Globus pallidus (tissue), 1 donor: ENCODE measurements around the gene MKX.

Experiments used
- DNase-seq: peaks from one replicate; pipeline ENCODE4 v3.0.0-alpha.2; 2015; ENCODE audit warnings: low spot score

The MKX gene

GRCh38 chr10:27742195-27743011 is 3.2 kb downstream of the MKX start:
- DNase-seq, result peak; percentile 52

- DNase-seq, result no peak
Measured at GRCh38 chr10:27741173-27742091, 4.2 kb downstream of the MKX start.

GRCh38 chr10:27736396-27736795 is 9.2 kb downstream of the MKX start:
- DNase-seq, result no peak

- DNase-seq, result no peak
Measured at GRCh38 chr10:27730041-27730440, 15.6 kb downstream of the MKX start.

- no peak for DNase-seq
Measured at GRCh38 chr10:27728338-27728737, 17.3 kb downstream of the MKX start.

- no peak for DNase-seq
Measured at GRCh38 chr10:27724287-27724686, 21.3 kb downstream of the MKX start.

GRCh38 chr10:27723436-27723835 is 22.2 kb downstream of the MKX start:
- DNase-seq, result no peak

GRCh38 chr10:27720529-27720928 is 25.1 kb downstream of the MKX start:
- no peak for DNase-seq

- DNase-seq, result no peak
Measured at GRCh38 chr10:27719052-27719451, 26.6 kb downstream of the MKX start.

GRCh38 chr10:27717861-27718260 is 27.8 kb downstream of the MKX start:
- no peak for DNase-seq

- no peak for DNase-seq
Measured at GRCh38 chr10:27717224-27717623, 28.4 kb downstream of the MKX start.

GRCh38 chr10:27716521-27716920 is 29.1 kb downstream of the MKX start:
- no peak for DNase-seq

- DNase-seq, result no peak
Measured at GRCh38 chr10:27715505-27715904, 30.1 kb downstream of the MKX start.

GRCh38 chr10:27714349-27714748 is 31.3 kb downstream of the MKX start:
- no peak for DNase-seq

GRCh38 chr10:27713941-27714340 is 31.7 kb downstream of the MKX start:
- DNase-seq, result no peak

GRCh38 chr10:27710014-27710413 is 35.6 kb downstream of the MKX start:
- DNase-seq, result no peak

- DNase-seq, result no peak
Measured at GRCh38 chr10:27709304-27709703, 36.3 kb downstream of the MKX start.

- no peak for DNase-seq
Measured at GRCh38 chr10:27701938-27702537, 43.6 kb downstream of the MKX start.

- no peak for DNase-seq
Measured at GRCh38 chr10:27699776-27700175, 45.8 kb downstream of the MKX start.

GRCh38 chr10:27698961-27699360 is 46.7 kb downstream of the MKX start:
- DNase-seq, result no peak

- DNase-seq, result no peak
Measured at GRCh38 chr10:27696466-27696865, 49.2 kb downstream of the MKX start.

GRCh38 chr10:27695706-27696105 is 49.9 kb downstream of the MKX start:
- no peak for DNase-seq

GRCh38 chr10:27695088-27695487 is 50.5 kb downstream of the MKX start:
- DNase-seq, result no peak
